ENCODE results near the gene CACNA1C.

CACNA1C gene

DNA sequence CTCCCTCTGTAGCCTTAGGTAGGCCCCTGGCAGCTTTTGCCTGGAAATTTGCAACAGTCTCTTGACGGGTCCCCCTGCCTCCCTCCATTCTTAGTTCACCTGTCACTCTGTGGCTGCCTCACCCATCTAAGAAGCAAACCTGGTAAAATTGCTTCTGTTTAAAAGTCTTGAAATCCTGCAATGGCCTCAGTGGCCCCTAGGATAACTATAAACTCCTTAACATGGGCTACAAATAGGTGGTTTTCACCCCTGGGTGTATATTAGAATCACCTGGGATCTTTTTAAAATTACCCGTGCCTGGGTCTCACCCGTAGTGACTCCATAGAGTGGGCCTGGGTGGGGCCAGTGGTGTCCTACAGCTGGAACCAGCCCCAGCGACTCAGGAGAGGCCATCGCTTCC, 332.7 kb downstream of the CACNA1C start:
- no peak for DNase-seq (ENCODE audit: low spot score)

GRCh38 chr12:2386566-2386965, 333.8 kb downstream of the CACNA1C start:
- no peak for DNase-seq (ENCODE audit: low spot score)

- DNase-seq (ENCODE audit: low spot score) = no peak
Measured at GRCh38 chr12:2387103-2387834, 334.5 kb downstream of the CACNA1C start.

DNA sequence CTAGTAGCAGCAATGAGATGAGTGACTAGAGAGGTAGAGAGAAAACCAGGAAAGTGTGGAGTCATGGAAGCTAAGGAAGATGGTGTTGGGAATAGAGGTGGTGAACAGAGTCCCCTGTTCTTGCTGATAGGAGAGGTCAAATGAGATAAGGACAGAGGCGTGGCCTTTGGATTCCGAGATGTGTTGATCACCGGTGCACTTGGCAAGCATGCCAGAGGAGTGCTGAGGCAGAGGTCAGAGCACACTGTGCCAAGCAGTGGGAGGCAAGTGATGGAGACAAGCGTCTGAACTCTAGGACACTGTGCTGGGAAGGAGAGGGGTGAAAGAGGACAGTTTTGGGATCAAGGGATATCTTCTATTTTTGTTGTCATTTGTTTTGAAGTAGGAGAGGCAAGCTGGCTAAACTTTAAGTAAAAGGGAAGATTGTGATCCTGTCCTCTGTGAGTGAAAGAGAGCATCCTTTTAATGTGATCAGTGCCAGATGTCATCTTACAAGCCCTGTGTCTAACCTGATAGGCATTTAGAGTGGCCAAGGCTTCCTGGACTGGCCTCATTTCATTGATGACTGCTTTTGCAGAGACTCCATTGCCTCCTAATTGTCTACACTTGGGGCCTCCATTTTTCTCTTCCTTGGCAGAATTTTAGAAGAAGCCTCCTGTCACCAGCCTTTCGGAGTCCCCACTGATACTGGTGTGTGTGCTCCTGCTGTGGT, 336.4 kb downstream of the CACNA1C start:
- DNase-seq (ENCODE audit: low spot score) = no peak

DNA sequence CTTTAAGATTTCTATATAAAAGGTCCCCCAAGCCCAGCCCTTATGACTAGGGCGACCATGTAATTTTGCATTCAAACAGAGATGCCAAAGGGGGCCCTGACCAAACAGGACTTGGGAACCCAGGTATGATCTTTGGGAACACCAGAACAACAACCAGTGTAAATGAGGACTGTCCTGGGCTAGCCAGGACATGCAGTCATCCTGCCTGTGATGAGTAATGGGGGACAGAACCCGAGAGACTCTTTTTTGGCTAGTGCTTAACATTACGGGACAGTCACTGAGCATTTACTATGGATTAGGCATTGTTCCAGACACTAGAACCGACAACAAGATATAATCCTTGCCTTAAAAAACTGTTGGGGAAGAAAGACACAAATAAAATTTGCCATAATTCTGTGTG, 337.3 kb downstream of the CACNA1C start:
- DNase-seq (ENCODE audit: low spot score) = no peak

DNA sequence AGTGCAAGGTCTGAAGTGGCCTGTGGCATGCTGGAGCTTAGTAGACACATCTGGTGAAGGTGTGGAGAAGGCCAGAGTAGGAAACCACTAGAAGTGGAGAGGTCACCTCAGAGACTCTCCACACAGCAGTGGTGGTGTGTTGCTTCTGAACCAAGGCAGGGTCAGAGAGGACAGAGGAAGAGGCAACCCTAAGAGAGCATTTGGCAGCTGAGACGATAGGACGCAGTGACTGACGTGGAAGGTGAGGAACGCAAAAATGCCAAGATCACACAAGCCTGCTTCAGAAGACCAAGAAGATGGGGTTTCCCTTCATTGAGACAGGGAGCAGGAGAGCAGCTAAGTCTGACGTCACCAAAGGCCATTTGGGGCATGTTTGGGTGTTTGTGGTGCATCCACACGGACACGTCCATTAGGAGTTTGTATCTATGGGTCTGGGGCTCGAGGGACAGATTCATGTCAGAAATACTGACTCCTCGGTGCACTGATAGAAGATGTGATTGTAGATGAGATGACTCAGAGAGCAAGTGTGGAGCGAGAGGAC, 338.1 kb downstream of the CACNA1C start:
- no peak for DNase-seq (ENCODE audit: low spot score)

DNA sequence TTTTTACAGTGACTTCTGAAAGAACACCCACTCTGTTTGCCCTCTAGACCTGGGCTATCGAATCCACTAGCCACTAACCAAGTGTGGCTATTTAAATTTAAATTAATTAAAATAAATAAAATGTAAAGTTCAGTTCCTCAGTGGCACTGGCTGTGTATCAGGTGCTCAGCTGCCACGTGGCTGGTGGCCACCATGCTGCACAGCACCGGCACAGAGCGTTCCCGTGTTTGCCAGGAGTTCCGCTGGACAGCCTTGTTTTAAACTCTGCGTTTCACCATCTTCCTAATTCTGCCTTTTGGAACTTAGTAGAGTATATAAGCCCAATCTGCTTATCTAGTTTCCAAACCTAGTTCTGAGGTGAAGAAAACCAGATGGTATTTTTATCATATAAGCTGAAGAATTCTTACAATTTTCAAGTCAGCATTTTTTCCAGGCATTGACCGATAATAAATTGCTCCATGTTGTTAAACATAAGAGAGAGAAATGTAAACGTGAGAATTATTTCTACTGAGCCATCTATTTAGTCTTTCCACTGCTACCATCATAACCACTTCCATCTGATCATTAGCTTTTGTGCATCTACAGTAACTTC, 339.0 kb downstream of the CACNA1C start:
- DNase-seq (ENCODE audit: low spot score) = no peak

- DNase-seq (ENCODE audit: low spot score) = no peak
Measured at GRCh38 chr12:2393016-2393415, 340.2 kb downstream of the CACNA1C start.

DNA sequence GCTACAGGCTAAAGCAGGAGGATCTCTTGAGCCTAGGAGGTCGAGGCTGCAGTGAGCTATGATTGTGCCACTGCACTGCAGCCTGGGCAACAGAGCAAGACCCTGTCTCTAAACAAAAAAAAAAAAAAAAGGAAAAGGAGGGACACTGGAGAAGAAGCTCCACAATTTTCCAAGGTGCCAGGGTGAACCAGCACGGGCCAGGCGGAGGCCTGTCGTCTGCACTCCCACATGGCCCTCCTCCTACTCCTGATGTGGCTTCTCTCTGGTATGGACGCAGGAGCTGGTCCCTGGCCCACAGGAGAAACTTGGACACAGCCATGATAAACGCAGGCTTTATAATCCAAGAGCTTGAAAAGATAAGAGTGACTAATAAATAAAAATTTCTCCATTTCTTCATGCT, 341.2 kb downstream of the CACNA1C start:
- no peak for DNase-seq (ENCODE audit: low spot score)

- DNase-seq (ENCODE audit: low spot score) = peak; percentile 77
Measured at GRCh38 chr12:2395354-2395977, 342.7 kb downstream of the CACNA1C start.

GRCh38 chr12:2396448-2396871, 343.7 kb downstream of the CACNA1C start:
- no peak for DNase-seq (ENCODE audit: low spot score)

DNA sequence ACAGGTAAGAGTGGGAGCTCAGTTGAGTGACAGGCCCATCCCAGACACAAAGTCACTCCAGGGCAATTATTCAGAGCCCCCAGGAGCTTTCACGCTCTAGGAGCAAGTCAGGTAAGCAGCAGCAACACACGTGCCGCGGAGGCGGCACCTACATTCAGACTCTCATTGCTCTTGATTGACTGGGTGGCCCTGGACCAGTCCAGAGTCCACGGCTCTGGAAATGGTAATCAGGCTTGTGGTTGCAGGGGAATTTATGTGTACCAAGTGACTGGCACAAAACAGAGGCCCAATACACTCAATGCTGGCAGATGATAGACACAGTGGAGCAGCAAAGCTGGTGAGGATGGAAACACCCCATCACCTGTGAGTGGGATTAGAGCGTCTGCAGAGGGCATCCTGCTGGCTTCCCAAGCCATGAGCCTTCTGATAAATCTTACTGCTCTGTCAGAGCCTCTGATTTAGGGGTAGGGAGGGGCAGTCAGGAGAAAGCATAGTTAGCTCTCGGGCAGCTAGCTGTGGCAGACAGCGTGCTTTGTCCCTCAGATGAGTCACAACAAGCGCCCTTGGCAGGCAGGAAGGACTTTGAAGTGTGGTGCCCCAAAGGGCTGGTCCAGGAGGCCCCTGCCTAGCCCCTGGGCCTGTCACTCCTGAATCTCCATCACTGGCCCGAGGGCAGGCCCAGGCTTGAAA, 344.7 kb downstream of the CACNA1C start:
- DNase-seq (ENCODE audit: low spot score) = no peak

GRCh38 chr12:2401040-2401439, 348.3 kb downstream of the CACNA1C start:
- no peak for DNase-seq (ENCODE audit: low spot score)

DNA sequence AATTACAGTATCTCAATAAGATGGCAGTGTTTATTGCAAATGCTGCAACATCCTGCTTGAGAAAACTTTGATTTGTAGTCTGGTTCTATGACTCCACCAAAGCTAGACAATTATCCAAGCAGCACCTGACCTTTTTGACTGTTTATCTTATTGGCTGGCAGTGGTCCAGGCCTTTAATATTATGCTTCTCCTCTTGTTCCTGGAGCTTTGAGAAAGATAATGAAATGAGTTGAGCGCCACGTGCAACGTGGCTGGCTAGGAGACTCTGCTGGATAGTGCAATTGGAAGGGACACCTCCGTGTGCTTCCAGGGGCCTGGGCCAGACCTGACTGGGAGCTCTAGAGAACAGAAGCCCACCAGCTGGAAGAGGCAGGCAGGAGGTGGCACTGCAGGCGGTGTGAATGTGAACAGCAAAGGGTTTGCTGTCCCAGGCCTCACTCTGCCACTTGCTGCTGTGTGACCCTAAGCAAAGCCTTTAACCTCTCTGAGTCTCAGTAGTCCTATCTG, 349.3 kb downstream of the CACNA1C start:
- DNase-seq (ENCODE audit: low spot score) = peak; percentile 52

GRCh38 chr12:2403221-2403976, 350.6 kb downstream of the CACNA1C start:
- no peak for DNase-seq (ENCODE audit: low spot score)

DNA sequence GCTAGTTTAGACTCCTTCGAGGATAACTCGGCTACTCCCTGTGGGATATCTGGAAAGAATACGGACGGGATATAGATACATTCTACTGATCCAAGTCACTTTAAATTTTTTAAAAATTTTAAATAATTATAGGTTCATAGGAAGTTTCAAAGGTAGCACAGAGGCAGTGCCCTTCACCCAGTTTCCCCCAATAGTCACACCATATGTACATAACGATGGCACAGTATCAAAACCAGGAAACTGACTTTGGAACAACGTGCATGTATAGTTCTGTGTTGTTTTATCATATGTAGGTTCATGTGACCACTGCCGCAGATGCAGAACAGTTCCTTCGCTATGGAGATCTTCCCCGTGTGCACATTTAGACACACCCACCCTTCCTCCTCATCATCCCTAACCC, 352.3 kb downstream of the CACNA1C start:
- no peak for DNase-seq (ENCODE audit: low spot score)

GRCh38 chr12:2406903-2407302, 354.1 kb downstream of the CACNA1C start:
- no peak for DNase-seq (ENCODE audit: low spot score)

DNA sequence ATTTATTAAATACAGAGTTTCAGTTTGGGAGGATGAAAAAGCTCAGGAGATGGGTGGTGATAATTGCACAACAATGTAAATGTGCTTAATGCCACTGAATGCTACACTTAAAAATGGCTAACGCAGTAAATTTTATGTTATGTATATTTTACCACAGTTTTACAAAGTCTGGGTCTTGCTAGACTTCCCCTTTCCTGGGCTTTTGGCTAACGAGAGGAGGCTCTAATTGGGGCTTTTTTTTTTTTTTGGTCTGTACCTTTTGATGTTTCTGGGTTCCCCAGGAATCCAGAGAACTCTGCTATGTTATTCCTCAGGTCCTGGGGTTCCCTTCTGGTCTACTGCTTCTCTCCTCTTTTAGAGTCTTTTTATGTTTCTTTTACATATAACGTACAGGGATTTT, 355.5 kb downstream of the CACNA1C start:
- DNase-seq (ENCODE audit: low spot score) = no peak

DNA sequence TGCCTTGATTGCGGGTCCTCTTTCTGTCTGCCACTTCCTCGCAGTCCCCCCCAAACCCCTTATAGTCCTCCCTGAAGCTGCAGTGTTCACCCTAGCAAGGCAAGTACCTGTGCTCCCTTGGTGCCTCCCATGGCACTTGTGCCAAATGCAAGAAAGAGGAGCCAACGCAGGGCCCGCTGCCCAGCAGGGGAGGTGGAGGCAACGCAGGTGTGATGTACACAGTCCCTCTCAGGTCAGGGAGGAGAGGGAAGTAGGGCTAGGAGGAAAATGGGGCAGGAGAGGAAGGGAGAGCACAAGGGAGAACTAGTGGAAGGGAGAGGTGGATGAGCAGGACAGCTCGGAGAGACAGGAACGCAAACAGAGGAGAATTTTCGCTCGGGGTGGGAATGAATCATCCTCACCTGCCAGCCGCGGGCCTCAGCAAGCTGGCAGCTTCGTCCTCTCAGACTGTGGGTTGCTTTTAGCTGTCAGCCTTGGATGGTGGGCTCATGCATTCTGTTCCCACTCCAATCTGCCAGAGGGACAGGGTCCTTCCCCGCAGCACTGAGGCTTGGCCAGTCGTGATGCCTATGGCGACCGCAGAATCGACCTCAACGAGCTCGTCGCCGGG, 357.0 kb downstream of the CACNA1C start:
- no peak for DNase-seq (ENCODE audit: low spot score)

GRCh38 chr12:2410496-2410895, 357.7 kb downstream of the CACNA1C start:
- DNase-seq (ENCODE audit: low spot score) = no peak

All from SK-N-DZ (cell line).